ENCODE data around the gene RBM38. TPM values are rescaled to one million over a fixed set of nuclear protein-coding genes. Genes with fewer than 3 reads are reported as not detected.

The RBM38 gene
- total and polyA plus RNA-seq, 9 of the 15 experiments (the other 6 are each of a cell fraction or from before 2014, with no cell fraction given), result 0.28 to 82.4 (median 33.2) TPM

GRCh38 chr20:57346477-57346876 lies 44.7 kb upstream of the RBM38 start:
- intact Hi-C loops (cut with micrococcal nuclease) (loop anchor here (1.0 to 10.0 kb wide), 2 partner anchors 257 to 792 kb away; no protein-coding TSS in a partner anchor), in situ Hi-C loops (cut with MboI) (no loop called here)
- CTCF ChIA-PET (ENCODE audit: low intra/inter-chr PET ratio), result interaction anchor here (0.6 to 3.4 kb wide), 4 partner anchors 149 to 796 kb away, joined by 3 to 55 read pairs (median 6); no protein-coding TSS in a partner anchor
- Histone ChIP-seq H3K4me1 (replicated peaks in 1 of 2; ENCODE audit: control insufficient read depth in 2 of 2, insufficient read depth in 2 of 2, low read length in 2 of 2) (peaks cover 0 to 4% of the 10 kb centered on the region in 2 experiments; a peak in 1 of 5 replicates), H3K4me3 (no peak overlapping the region), H4K20me1 (replicated peaks; ENCODE audit: control insufficient read depth, insufficient read depth, low read length) (no peaks in the 10 kb centered on the region; the same call in 1 of the 2 replicates), H3K79me2 (ENCODE audit: control insufficient read depth, insufficient read depth, low read length) (peaks cover 6% of the 10 kb centered on the region), H3K9me1 (ENCODE audit: control insufficient read depth, insufficient read depth, low read length) (no peaks in the 10 kb centered on the region), H3K36me3 (ENCODE audit: control insufficient read depth, insufficient read depth, low read length) (peaks cover under 1% of the 10 kb centered on the region; the same call in 1 of the 3 replicates), H3K9ac (ENCODE audit: insufficient read depth in 1 of 2, low read depth in 2 of 2, low read length in 2 of 2) (no peak overlapping the region), H2AFZ (ENCODE audit: low read depth, low read length) (no peak overlapping the region), H3K4me2 (ENCODE audit: insufficient read depth, low read length) (no peak overlapping the region), H3K9me3 (replicated peaks; ENCODE audit: control insufficient read depth, insufficient read depth, low read depth, low read length) (no peaks in the 10 kb centered on the region), H3K27ac (ENCODE audit: extremely low read depth, low read depth, low read length) (no peak overlapping the region), H3K27me3 (ENCODE audit: control insufficient read depth in 2 of 2, insufficient read depth in 2 of 2, low read length in 2 of 2) (no peaks in the 10 kb centered on the region)
- no TSS peak for BruUV-seq (replicated peaks)
- FAIRE-seq (peak; percentile 94), ATAC-seq (peak; percentile 79), DNase-seq (ENCODE audit: extremely low read depth in 1 of 4, low spot score in 3 of 4) (peak; percentile 49 to 81 (median 50))
- WGBS (ENCODE audit: insufficient coverage, low coverage, missing lambda C conversion rate), result 0% methylated on average over 4 of the region's 4 CpGs
- POLR2A ChIA-PET, result interaction anchor here (0.6 kb wide), 1 partner anchor 491 kb away, joined by 5 read pairs; no protein-coding TSS in a partner anchor
- TF ChIP-seq SMC3 (conservative IDR thresholded peaks at IDR 0.05; ENCODE audit: insufficient read depth, low read depth, low read length) (peak; percentile 85), RAD21 (CRISPR knock-in tag; conservative IDR thresholded peaks at IDR 0.05 in 1 of 2, IDR thresholded peaks at IDR 0.05 in 1 of 2) (peak; percentile 84 to 91), E2F4 (CRISPR knock-in tag; IDR thresholded peaks at IDR 0.05; ENCODE audit: low read depth) (no peak), REST (IDR thresholded peaks at IDR 0.05; ENCODE audit: borderline replicate concordance) (peak; percentile 82), REST (CRISPR knock-in tag; IDR thresholded peaks at IDR 0.05; ENCODE audit: low read depth) (no peak), CTCF (IDR thresholded peaks at IDR 0.05 in 2 of 3, conservative IDR thresholded peaks at IDR 0.05 in 1 of 3; ENCODE audit: insufficient read depth in 2 of 3, low read depth in 1 of 3, low read length in 3 of 3) (peak; percentile 73 to 91 (median 80)), NCOA6 (IDR thresholded peaks at IDR 0.05) (no peak), BCOR (IDR thresholded peaks at IDR 0.05) (no peak), TSC22D4 (tag; IDR thresholded peaks at IDR 0.05) (no peak), ZFP36 (IDR thresholded peaks at IDR 0.05; ENCODE audit: low read depth, low read length, partially characterized antibody) (peak; percentile 32)
